Uterus (tissue), 4 donors: ENCODE data around the gene SELL. TPM values are rescaled to one million over a fixed set of nuclear protein-coding genes. Genes with fewer than 3 reads are reported as not detected.

Source experiments
- DNase-seq, 2 donors: peaks; one replicate each; pipeline ENCODE4 v3.0.0-alpha.2; 2019 to 2020
- H3K27ac ChIP-seq, 2 donors: fragments of 200-600 bp; sonication (generic); 1 replicate in 1 of 2; 2 replicates in 1 of 2; pipeline ENCODE4 v1.5.1; 2016 to 2018
- H3K27me3 ChIP-seq, 2 donors: fragments of 200-600 bp; sonication (generic); one replicate each; pipeline ENCODE4 v1.5.1; 2018 to 2019; ENCODE audit warnings: control low read depth in 1 of 2
- H3K36me3 ChIP-seq, 2 donors: fragments of 200-600 bp; sonication (generic); one replicate each; pipeline ENCODE4 v1.5.1; 2019; ENCODE audit warnings: control low read depth in 1 of 2
- H3K4me1 ChIP-seq, 2 donors: fragments of 200-600 bp; sonication (generic); one replicate each; pipeline ENCODE4 v1.5.1; 2018 to 2019; ENCODE audit warnings: control low read depth in 1 of 2
- H3K4me3 ChIP-seq, 2 donors: fragments of 200-600 bp; sonication (generic); 1 replicate in 1 of 2; 2 replicates in 1 of 2; pipeline ENCODE4 v1.5.1; 2018 to 2019; ENCODE audit warnings: mild to moderate bottlenecking in 1 of 2
- H3K9me3 ChIP-seq, 2 donors: fragments of 200-600 bp; sonication (generic); one replicate each; pipeline ENCODE4 v1.5.1; 2019; ENCODE audit warnings: control low read depth in 1 of 2
- POLR2A ChIP-seq, 2 donors: fragments of 450-650 bp; IDR thresholded peaks; one replicate each; pipeline ENCODE4 v1.6.1; 2016; ENCODE audit warnings: antibody characterized with exemption in 2 of 2, mild to moderate bottlenecking in 1 of 2, moderate library complexity in 1 of 2
- intact Hi-C: fragments of 100-400 bp; cut with DNase I; formaldehyde crosslinking; loops from one replicate; pipeline ENCODE4 v1.15.1; 2023; ENCODE audit warnings: low total_unique reads
- total RNA-seq, 4 donors: library from RNA; depleted of rRNA in 3 of 4; stranded (reverse); fragments of >200 nt in 3 of 4; gene quantifications; one replicate each; pipeline versions ENCODE4 v1.1.0 to v1.2.4, GENCODE V29; 2014 to 2023
- TF ChIP-seq, protein P1 (sequence below), 4 experiments: fragments of 200-600 bp in 2 of 4; fragments of 450-650 bp in 2 of 4; sonication (generic) in 2 of 4; IDR thresholded peaks; one replicate each; pipeline ENCODE4 v1.5.1; 2016 to 2019; ENCODE audit warnings: antibody characterized with exemption in 4 of 4, mild to moderate bottlenecking in 2 of 4, moderate library complexity in 1 of 4
- donor health status: DM: yes; HTN: yes; CAD: no.

SELL gene
- total RNA-seq, 4 donors from 2014 or later: 0.29 to 2.6 (median 0.70) TPM; not detected in 1

DNA sequence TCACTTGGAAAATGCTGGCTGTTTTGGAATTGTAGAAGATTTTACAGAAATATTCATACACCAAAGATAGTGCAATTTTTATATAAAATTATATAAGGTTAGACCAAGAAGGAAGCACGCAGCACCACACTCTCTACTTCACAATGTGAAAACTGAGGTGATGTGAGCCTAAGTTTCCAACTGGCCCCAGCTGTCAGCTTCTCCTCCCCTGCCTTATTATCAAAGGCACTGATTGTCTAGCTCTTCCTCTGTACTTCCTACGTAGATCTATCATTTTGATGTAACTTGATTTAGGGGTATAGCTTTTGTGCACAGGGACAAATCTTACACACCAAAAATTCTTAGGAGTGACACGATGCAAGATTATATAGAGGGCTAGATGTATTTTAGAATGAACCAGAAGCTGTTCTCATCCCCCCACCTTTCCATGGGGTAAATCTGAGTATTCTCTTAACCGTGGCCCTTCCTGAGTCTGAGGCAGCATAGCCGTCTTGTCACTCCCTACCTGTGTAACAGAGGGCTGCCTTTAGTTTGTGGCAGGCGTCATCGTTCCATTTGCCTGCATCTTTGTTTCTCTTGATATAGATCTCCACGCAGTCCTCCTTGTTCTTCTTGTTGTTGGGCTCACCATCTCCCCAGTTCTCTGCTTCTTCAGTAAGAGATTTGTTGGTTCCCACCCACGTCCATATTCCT is 3.4 kb downstream of the SELL start:
- no peak for DNase-seq
- Histone ChIP-seq H3K36me3 (no peaks in the 10 kb centered on the region), H3K9me3 (no peaks in the 10 kb centered on the region), H3K4me3 (no peak overlapping the region), H3K27ac (no peak overlapping the region), H3K4me1 (no peaks in the 10 kb centered on the region), H3K27me3 (no peaks in the 10 kb centered on the region)
- intact Hi-C loops: no loop called here
- TF ChIP-seq POLR2A (IDR thresholded peaks at IDR 0.05): no peak
- TF ChIP-seq, protein P1, sequence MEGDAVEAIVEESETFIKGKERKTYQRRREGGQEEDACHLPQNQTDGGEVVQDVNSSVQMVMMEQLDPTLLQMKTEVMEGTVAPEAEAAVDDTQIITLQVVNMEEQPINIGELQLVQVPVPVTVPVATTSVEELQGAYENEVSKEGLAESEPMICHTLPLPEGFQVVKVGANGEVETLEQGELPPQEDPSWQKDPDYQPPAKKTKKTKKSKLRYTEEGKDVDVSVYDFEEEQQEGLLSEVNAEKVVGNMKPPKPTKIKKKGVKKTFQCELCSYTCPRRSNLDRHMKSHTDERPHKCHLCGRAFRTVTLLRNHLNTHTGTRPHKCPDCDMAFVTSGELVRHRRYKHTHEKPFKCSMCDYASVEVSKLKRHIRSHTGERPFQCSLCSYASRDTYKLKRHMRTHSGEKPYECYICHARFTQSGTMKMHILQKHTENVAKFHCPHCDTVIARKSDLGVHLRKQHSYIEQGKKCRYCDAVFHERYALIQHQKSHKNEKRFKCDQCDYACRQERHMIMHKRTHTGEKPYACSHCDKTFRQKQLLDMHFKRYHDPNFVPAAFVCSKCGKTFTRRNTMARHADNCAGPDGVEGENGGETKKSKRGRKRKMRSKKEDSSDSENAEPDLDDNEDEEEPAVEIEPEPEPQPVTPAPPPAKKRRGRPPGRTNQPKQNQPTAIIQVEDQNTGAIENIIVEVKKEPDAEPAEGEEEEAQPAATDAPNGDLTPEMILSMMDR (IDR thresholded peaks at IDR 0.05): no peak

DNA sequence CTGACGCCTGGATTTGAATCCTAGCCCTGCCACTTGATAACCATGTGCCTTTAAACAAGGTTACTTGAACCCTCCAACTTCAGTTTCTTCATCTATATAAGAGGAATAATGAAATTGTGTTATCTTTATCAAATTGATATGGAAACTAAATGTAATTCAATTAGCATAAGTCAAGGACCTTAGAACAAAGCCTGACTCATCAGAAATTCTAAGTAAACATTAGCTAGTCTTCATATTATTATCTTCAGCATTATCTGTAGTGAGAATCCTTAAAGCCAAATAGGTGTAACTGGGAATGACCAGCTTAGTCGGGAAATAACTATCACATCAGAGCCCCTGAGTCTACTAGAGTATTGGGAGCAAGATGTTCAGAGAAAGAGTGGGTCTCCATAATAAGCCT is 6.6 kb downstream of the SELL start:
- H3K27me3 ChIP-seq: no peaks in the 10 kb centered on the region
- no peaks in the 10 kb centered on the region for H3K4me1 ChIP-seq
- no peaks in the 10 kb centered on the region for H3K36me3 ChIP-seq
- intact Hi-C loops: no loop called here
- no peak for DNase-seq
- H3K4me3 ChIP-seq: no peak overlapping the region
- TF ChIP-seq, protein P1 (IDR thresholded peaks at IDR 0.05): no peak
- no peak for TF ChIP-seq POLR2A (IDR thresholded peaks at IDR 0.05)
- H3K9me3 ChIP-seq: no peaks in the 10 kb centered on the region
- H3K27ac ChIP-seq: no peak overlapping the region

DNA sequence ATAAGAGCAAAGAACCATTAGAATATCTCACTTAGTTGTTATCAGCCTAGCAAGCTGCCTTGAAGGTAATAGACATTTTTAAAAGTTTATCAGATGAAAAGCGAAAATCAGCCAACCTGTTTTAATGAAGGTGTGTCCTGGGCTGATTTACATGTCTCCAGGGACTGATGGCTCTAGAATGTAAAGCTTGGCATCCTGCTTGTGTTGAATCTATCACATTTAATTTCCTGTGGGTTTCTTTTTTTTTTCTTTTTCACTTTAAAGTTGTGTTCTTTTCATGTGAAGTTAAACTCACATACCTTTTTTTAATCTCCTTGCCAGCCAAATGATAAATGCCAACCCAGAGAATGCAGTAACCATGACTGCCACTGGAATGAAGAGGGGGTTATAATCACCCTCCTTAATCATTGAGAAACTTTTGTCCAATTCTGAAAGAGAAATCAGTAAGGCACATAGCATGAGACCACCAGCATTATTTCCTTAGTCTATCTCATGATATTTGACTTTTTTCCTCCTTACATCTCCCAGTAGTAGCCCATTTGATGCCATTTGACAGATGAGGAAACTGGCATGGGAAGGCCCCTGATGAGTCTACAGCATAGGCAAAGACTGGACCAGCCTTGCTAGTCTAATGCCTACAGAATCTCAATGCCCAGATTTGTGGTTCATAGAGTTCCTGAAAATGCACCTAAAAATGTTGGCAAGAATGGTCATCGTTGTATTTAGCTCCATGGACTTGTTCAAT is 10.0 kb downstream of the SELL start:
- Histone ChIP-seq H3K4me3 (no peak overlapping the region), H3K9me3 (no peaks in the 10 kb centered on the region), H3K27ac (no peak overlapping the region), H3K4me1 (no peaks in the 10 kb centered on the region), H3K36me3 (no peaks in the 10 kb centered on the region), H3K27me3 (no peaks in the 10 kb centered on the region)
- intact Hi-C loops: no loop called here
- TF ChIP-seq POLR2A (IDR thresholded peaks at IDR 0.05): no peak
- TF ChIP-seq, protein P1 (IDR thresholded peaks at IDR 0.05): no peak
- DNase-seq: no peak

DNA sequence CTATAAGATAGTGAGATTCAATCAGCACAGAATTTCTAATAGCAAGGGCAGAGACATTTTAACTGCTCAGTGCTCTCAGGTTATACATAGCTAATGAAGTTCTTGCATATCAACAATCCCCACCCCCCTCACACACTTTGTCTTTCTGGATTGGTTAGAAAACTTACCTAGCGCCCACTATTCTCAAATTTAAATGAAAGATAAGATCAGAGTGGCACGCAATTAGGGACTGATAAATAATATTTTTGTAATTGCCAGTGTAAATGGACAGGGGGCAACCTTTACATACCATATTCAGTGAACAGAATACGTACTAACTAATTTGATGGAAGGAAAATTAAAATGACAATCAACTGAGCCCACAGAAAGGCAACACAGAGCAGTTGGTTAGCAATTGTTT is 11.7 kb downstream of the SELL start:
- Histone ChIP-seq H3K9me3 (no peaks in the 10 kb centered on the region), H3K27me3 (no peaks in the 10 kb centered on the region), H3K4me1 (no peaks in the 10 kb centered on the region), H3K27ac (no peak overlapping the region), H3K36me3 (no peaks in the 10 kb centered on the region), H3K4me3 (no peak overlapping the region)
- TF ChIP-seq POLR2A (IDR thresholded peaks at IDR 0.05): no peak
- TF ChIP-seq, protein P1 (IDR thresholded peaks at IDR 0.05): no peak
- DNase-seq: no peak
- intact Hi-C loops: no loop called here

DNA sequence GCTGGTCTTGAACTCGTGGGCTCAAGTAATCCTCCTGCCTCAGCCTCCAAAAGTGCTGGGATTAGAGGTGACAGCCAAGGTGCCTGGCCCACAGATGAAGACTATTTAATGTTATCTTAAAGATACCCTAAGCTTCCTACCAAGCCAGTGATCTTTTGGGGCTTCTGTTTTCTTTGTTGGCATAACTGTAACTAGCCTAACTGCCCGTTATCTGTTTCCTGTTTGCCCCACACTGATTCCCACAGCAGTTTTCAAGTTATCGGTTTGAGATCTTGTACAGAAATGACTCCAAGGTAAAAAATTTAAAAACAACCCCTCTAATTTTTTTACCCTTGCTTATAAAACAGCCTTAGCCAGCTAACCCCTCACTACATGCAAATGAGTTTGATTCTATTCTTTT is 12.4 kb downstream of the SELL start:
- Histone ChIP-seq H3K4me3 (no peak overlapping the region), H3K9me3 (no peaks in the 10 kb centered on the region), H3K27ac (no peak overlapping the region), H3K27me3 (no peaks in the 10 kb centered on the region), H3K36me3 (no peaks in the 10 kb centered on the region), H3K4me1 (no peaks in the 10 kb centered on the region)
- intact Hi-C loops: no loop called here
- TF ChIP-seq, protein P1 (IDR thresholded peaks at IDR 0.05): no peak
- no peak for TF ChIP-seq POLR2A (IDR thresholded peaks at IDR 0.05)
- DNase-seq: no peak
